Fibroblast of skin of right quadriceps (primary cell): ENCODE results near the gene MYO5B.

ENCODE experiments used
- DNase-seq: peaks from one replicate; pipeline ENCODE4 v3.0.0-alpha.2; 2013

The MYO5B gene

GRCh38 chr18:49961271-49961670 is 233.7 kb downstream of the MYO5B start:
- DNase-seq = no peak

GRCh38 chr18:49960376-49960775 is 234.6 kb downstream of the MYO5B start:
- DNase-seq = no peak

GRCh38 chr18:49959176-49959575 is 235.8 kb downstream of the MYO5B start:
- no peak for DNase-seq

- DNase-seq = no peak
These were observed 239.7 kb downstream of the MYO5B start for GRCh38 chr18:49955263-49955662.

- DNase-seq = no peak
These were observed 241.6 kb downstream of the MYO5B start for GRCh38 chr18:49953391-49953790.

GRCh38 chr18:49949951-49950395 is 245.0 kb downstream of the MYO5B start:
- no peak for DNase-seq

GRCh38 chr18:49948975-49949374 is 246.0 kb downstream of the MYO5B start:
- DNase-seq = no peak

GRCh38 chr18:49944663-49945062 is 250.3 kb downstream of the MYO5B start:
- no peak for DNase-seq

GRCh38 chr18:49936821-49937220 is 258.1 kb downstream of the MYO5B start:
- no peak for DNase-seq

- no peak for DNase-seq
These were observed 259.7 kb downstream of the MYO5B start for GRCh38 chr18:49935215-49935614.

- DNase-seq = no peak
These were observed 260.5 kb downstream of the MYO5B start for GRCh38 chr18:49934457-49934856.

GRCh38 chr18:49933530-49934128 is 261.3 kb downstream of the MYO5B start:
- DNase-seq = peak; percentile 5

- DNase-seq = no peak
These were observed 263.2 kb downstream of the MYO5B start for GRCh38 chr18:49931760-49932159.

GRCh38 chr18:49931179-49931578 is 263.8 kb downstream of the MYO5B start:
- no peak for DNase-seq

- DNase-seq = no peak
These were observed 268.7 kb downstream of the MYO5B start for GRCh38 chr18:49926106-49926745.

GRCh38 chr18:49924293-49924983 is 270.5 kb downstream of the MYO5B start:
- no peak for DNase-seq

- DNase-seq = no peak
These were observed 272.7 kb downstream of the MYO5B start for GRCh38 chr18:49922228-49922627.

- peak; percentile 16 for DNase-seq
These were observed 273.5 kb downstream of the MYO5B start for GRCh38 chr18:49921318-49921985.

- DNase-seq = peak; percentile 43
These were observed 274.2 kb downstream of the MYO5B start for GRCh38 chr18:49920731-49921130.

- DNase-seq = no peak
These were observed 277.2 kb downstream of the MYO5B start for GRCh38 chr18:49917742-49918141.

- DNase-seq = no peak
These were observed 279.6 kb downstream of the MYO5B start for GRCh38 chr18:49915352-49915751.

- no peak for DNase-seq
These were observed 281.7 kb downstream of the MYO5B start for GRCh38 chr18:49913221-49913620.

GRCh38 chr18:49911427-49911826 is 283.5 kb downstream of the MYO5B start:
- DNase-seq = no peak

GRCh38 chr18:49910986-49911385 is 284.0 kb downstream of the MYO5B start:
- no peak for DNase-seq
